SK-N-SH (cell line): ENCODE data around the gene SLC12A6. TPM values are rescaled to one million over a fixed set of nuclear protein-coding genes. Genes with fewer than 3 reads are reported as not detected.
A peak's percentile ranks its signal among the peaks of the same experiment; 100 is the strongest.

Source experiments
- CTCF ChIA-PET: fragments of 300-600, 350-600 bp; formaldehyde crosslinking; extraction: SDS; loops from one replicate; lab custom pipeline; 2021; lab: Yijun Ruan, JAX
- POLR2A ChIA-PET: fragments of 350-600 bp; sonication (Branson Sonifier 250); formaldehyde crosslinking; extraction: SDS; loops from one replicate; lab custom pipeline; 2020; ENCODE audit warnings: antibody characterized with exemption, inconsistent platforms; lab: Yijun Ruan, JAX
- DNase-seq: peaks from one replicate; pipeline ENCODE4 v3.0.0; 2012
- H2AFZ ChIP-seq: fragments of 200-600 bp; sonication (generic); 2 replicates; pipeline ENCODE4 v1.8.1; 2016; ENCODE audit warnings: antibody characterized with exemption, mild to moderate bottlenecking, low read depth
- H3F3A ChIP-seq: fragments of 200-600 bp; sonication (generic); replicated peaks from 2 replicates; pipeline ENCODE3; 2016; ENCODE audit warnings: antibody characterized with exemption, mild to moderate bottlenecking; ENCODE audit not compliant: insufficient read depth
- H3K27ac ChIP-seq, 2 experiments: fragments of 200-500 bp in 1 of 2; fragments of 200-600 bp in 1 of 2; sonication (Bioruptor generic) in 1 of 2; sonication (generic), shearing (Covaris generic) in 1 of 2; 2 replicates each; pipeline versions ENCODE4 v1.5.1 to v1.6.1; 2014 to 2016; ENCODE audit warnings: low read depth in 2 of 2, inconsistent platforms in 1 of 2, low read length in 1 of 2, mild to moderate bottlenecking in 1 of 2, mixed read lengths in 1 of 2
- H3K27me3 ChIP-seq: fragments of 200-600 bp; sonication (generic), shearing (Covaris generic); 2 replicates; pipeline ENCODE4 v1.6.1; 2016; ENCODE audit warnings: mixed run types; ENCODE audit not compliant: insufficient read depth
- H3K36me3 ChIP-seq, 2 experiments: fragments of 200-500 bp in 1 of 2; fragments of 200-600 bp in 1 of 2; sonication (Bioruptor generic) in 1 of 2; sonication (generic) in 1 of 2; replicated peaks in 1 of 2; 2 replicates each; pipeline versions ENCODE3 to v1.5.1; 2014 to 2016; ENCODE audit warnings: low read length in 1 of 2, mild to moderate bottlenecking in 1 of 2; ENCODE audit not compliant: insufficient read depth in 2 of 2, control insufficient read depth in 1 of 2
- H3K4me1 ChIP-seq, 2 experiments: fragments of 200-500 bp in 1 of 2; fragments of 200-600 bp in 1 of 2; sonication (Bioruptor generic) in 1 of 2; sonication (generic), shearing (Covaris generic) in 1 of 2; 2 replicates each; pipeline versions ENCODE4 v1.5.1 to v1.6.1; 2014 to 2016; ENCODE audit warnings: low read depth in 1 of 2, low read length in 1 of 2, mixed run types in 1 of 2; ENCODE audit not compliant: insufficient read depth in 2 of 2, control insufficient read depth in 1 of 2
- H3K4me2 ChIP-seq: fragments of 200-600 bp; sonication (generic), shearing (Covaris generic); 2 replicates; pipeline ENCODE4 v1.6.1; 2017; ENCODE audit warnings: mixed run types
- H3K4me3 ChIP-seq, 2 experiments: fragments of 200-500 bp in 1 of 2; fragments of 200-600 bp in 1 of 2; sonication (Bioruptor generic) in 1 of 2; sonication (generic), shearing (Covaris generic) in 1 of 2; 2 replicates each; pipeline versions ENCODE4 v1.5.1 to v1.8.1; 2014 to 2016; ENCODE audit warnings: low read depth in 2 of 2, inconsistent platforms in 1 of 2, low read length in 1 of 2, mild to moderate bottlenecking in 1 of 2, mixed read lengths in 1 of 2, moderate library complexity in 1 of 2
- H3K79me2 ChIP-seq: fragments of 200-600 bp; sonication (generic); 2 replicates; pipeline ENCODE4 v1.8.1; 2017; ENCODE audit warnings: mild to moderate bottlenecking; ENCODE audit not compliant: insufficient read depth
- H3K9ac ChIP-seq: fragments of 200-600 bp; sonication (generic); 2 replicates; pipeline ENCODE4 v1.6.1; 2017; ENCODE audit warnings: mixed run types
- H3K9me2 ChIP-seq: fragments of 200-600 bp; sonication (generic); 2 replicates; pipeline ENCODE4 v1.6.1; 2017; ENCODE audit warnings: mixed run types
- H3K9me3 ChIP-seq: fragments of 200-600 bp; sonication (generic); 2 replicates; pipeline ENCODE4 v1.6.1; 2017; ENCODE audit warnings: mixed run types, mild to moderate bottlenecking, moderate library complexity
- H4K20me1 ChIP-seq: fragments of 200-600 bp; sonication (generic); 2 replicates; pipeline ENCODE4 v1.6.1; 2017; ENCODE audit warnings: mild to moderate bottlenecking, mixed run types; ENCODE audit not compliant: insufficient read depth
- CHD2 ChIP-seq: fragments of 150-350 bp; IDR thresholded peaks from 2 replicates; pipeline ENCODE4 v1.6.1; 2018; ENCODE audit warnings: low read length; ENCODE audit not compliant: partially characterized antibody
- CTCF ChIP-seq: fragments of 200-600 bp; sonication (generic); IDR thresholded peaks from 2 replicates; pipeline ENCODE4 v1.6.1; 2017; ENCODE audit warnings: antibody characterized with exemption, mild to moderate bottlenecking, moderate library complexity
- FOSL2 ChIP-seq: IDR thresholded peaks from 2 replicates; pipeline ENCODE4 v1.4.0; 2012; ENCODE audit warnings: low read depth, mild to moderate bottlenecking, moderate library complexity, borderline replicate concordance
- FOXM1 ChIP-seq: IDR thresholded peaks from 2 replicates; pipeline ENCODE4 v1.4.0; 2012; ENCODE audit warnings: low read depth, mild to moderate bottlenecking
- GATA2 ChIP-seq: sonication (generic); formaldehyde crosslinking; IDR thresholded peaks from 2 replicates; pipeline ENCODE4 v1.5.0; 2020; ENCODE audit warnings: mild to moderate bottlenecking, missing genetic modification reagents
- IRF3 ChIP-seq: fragments of 150-350 bp; IDR thresholded peaks from 2 replicates; pipeline ENCODE4 v1.6.1; 2016; ENCODE audit warnings: mild to moderate bottlenecking, low read depth, low read length
- JUND ChIP-seq: IDR thresholded peaks from 2 replicates; pipeline ENCODE4 v1.4.0; 2012
- MEF2A ChIP-seq: IDR thresholded peaks from 2 replicates; pipeline ENCODE4 v1.4.0; 2012; ENCODE audit warnings: low read depth, borderline replicate concordance
- MXI1 ChIP-seq: IDR thresholded peaks from 2 replicates; pipeline ENCODE4 v1.6.1; 2012; ENCODE audit warnings: mild to moderate bottlenecking, low read depth, low read length, improper control_type of control experiment
- PBX3 ChIP-seq: IDR thresholded peaks from 2 replicates; pipeline ENCODE4; 2012
- POLR2AphosphoS5 ChIP-seq: IDR thresholded peaks from 2 replicates; pipeline ENCODE4 v1.6.1; 2012; ENCODE audit warnings: low read depth, low read length
- RAD21 ChIP-seq: IDR thresholded peaks from 2 replicates; pipeline ENCODE4 v1.6.1; 2012; ENCODE audit warnings: mild to moderate bottlenecking, low read length
- RCOR1 ChIP-seq: fragments of 150-350 bp; IDR thresholded peaks from 2 replicates; pipeline ENCODE4 v1.6.1; 2017; ENCODE audit warnings: antibody characterized with exemption, low read length
- TCF12 ChIP-seq: IDR thresholded peaks from 2 replicates; pipeline ENCODE4 v1.4.0; 2012
- WGBS: methylation state at CpG from one replicate; pipeline ENCODE4 v1.1.6; 2017; ENCODE audit warnings: low lambda C conversion rate; 5-methylcytosine and 5-hydroxymethylcytosine counted together
- polyA plus RNA-seq, 3 experiments: library from polyadenylated mRNA; depleted of rRNA; stranded (reverse); fragments of >200 nt; gene quantifications; 2 replicates each; pipeline ENCODE4 v1.2.3, GENCODE V29; 2012

Gene SLC12A6
- polyA plus RNA-seq, 1 of the 3 experiments (the other 2 are of a cell fraction) = 7.7 TPM

- H3K27me3 ChIP-seq = no peaks in the 10 kb centered on the region
- CTCF ChIA-PET = interaction anchor here (1.3 to 4.5 kb wide), 2 partner anchors 96 to 145 kb away, joined by 4 to 66 read pairs; no protein-coding TSS in a partner anchor
- DNase-seq = no peak
- no peak overlapping the region for H3K27ac ChIP-seq
- TF ChIP-seq JUND (0 out of 2 replicates have a peak, but pooled peaks have one; percentile 20), POLR2AphosphoS5 (no peak), MXI1 (no peak), FOSL2 (peak; percentile 63)
- H2AFZ ChIP-seq = no peak overlapping the region
- H3K9me3 ChIP-seq = no peaks in the 10 kb centered on the region
- H3F3A ChIP-seq = peaks cover 12% of the 10 kb centered on the region
- peaks cover 86% of the 10 kb centered on the region for H3K79me2 ChIP-seq
- POLR2A ChIA-PET = interaction anchor here (0.7 kb wide), 1 partner anchor 23 kb away, joined by 3 read pairs; no protein-coding TSS in a partner anchor
- H3K4me1 ChIP-seq = peaks cover 0 to 6% of the 10 kb centered on the region in 2 experiments; a peak in 2 of 4 replicates
- no peaks in the 10 kb centered on the region for H3K9me2 ChIP-seq
- no peak overlapping the region; a peak in 1 of 4 replicates for H3K4me3 ChIP-seq
- no peak overlapping the region for H3K4me2 ChIP-seq
- 87% methylated on average over 4 of the region's 4 CpGs for WGBS
- peaks cover 5 to 28% of the 10 kb centered on the region in 2 experiments for H3K36me3 ChIP-seq
- H3K9ac ChIP-seq = no peak overlapping the region
- peaks cover 20% of the 10 kb centered on the region for H4K20me1 ChIP-seq
These were observed 131.6 kb downstream of the SLC12A6 start for GRCh38 chr15:34206011-34206410.

GRCh38 chr15:34203936-34204335 lies 133.6 kb downstream of the SLC12A6 start:
- CTCF ChIA-PET = no interaction called here
- 100% methylated on average over 1 of the region's 1 CpG for WGBS
- POLR2A ChIA-PET = no interaction called here

More at GRCh38 chr15:34203936-34204335, 133.6 kb downstream of the SLC12A6 start:
- no peaks in the 10 kb centered on the region for H3K27me3 ChIP-seq
- peaks cover 100% of the 10 kb centered on the region for H3K79me2 ChIP-seq
- H3K9me2 ChIP-seq = no peaks in the 10 kb centered on the region
- H3K4me2 ChIP-seq = no peak overlapping the region
- H3K4me1 ChIP-seq = peaks cover 0 to 4% of the 10 kb centered on the region in 2 experiments; a peak in 1 of 4 replicates
- DNase-seq = no peak
- H3K9ac ChIP-seq = no peak overlapping the region
- H2AFZ ChIP-seq = no peak overlapping the region
- no peaks in the 10 kb centered on the region for H3K9me3 ChIP-seq
- peaks cover 7% of the 10 kb centered on the region for H3F3A ChIP-seq
- H3K4me3 ChIP-seq = no peak overlapping the region
- H4K20me1 ChIP-seq = peaks cover 20% of the 10 kb centered on the region
- H3K27ac ChIP-seq = no peak overlapping the region
- TF ChIP-seq TCF12 (no peak), RCOR1 (no peak), MEF2A (no peak), PBX3 (no peak), MXI1 (no peak), CHD2 (no peak), FOXM1 (no peak), RAD21 (no peak), GATA2 (CRISPR knock-in tag) (no peak), IRF3 (no peak), POLR2AphosphoS5 (no peak), CTCF (no peak)
- TF ChIP-seq, all 33 proteins: peak for 0
- H3K36me3 ChIP-seq = peaks cover 5 to 33% of the 10 kb centered on the region in 2 experiments
